GM10266 (cell line): ENCODE data around the gene POLA2.

Experiments used
- DNase-seq: peaks from one replicate; pipeline ENCODE4 v3.0.0; 2012; ENCODE audit errors: extremely low spot score
- CTCF ChIP-seq: IDR thresholded peaks from 2 replicates; pipeline ENCODE4 v1.5.1; 2012; ENCODE audit warnings: mild to moderate bottlenecking, low read depth; ENCODE audit not compliant: control insufficient read depth, insufficient read depth; ENCODE audit errors: missing control alignments

Gene POLA2

GRCh38 chr11:65338676-65339075 is 76.9 kb downstream of the POLA2 start:
- DNase-seq = no peak
- no peak for TF ChIP-seq CTCF

- no peak for DNase-seq
- TF ChIP-seq CTCF = no peak
Observed at GRCh38 chr11:65340226-65340625, 78.5 kb downstream of the POLA2 start.

GRCh38 chr11:65341856-65342255 is 80.1 kb downstream of the POLA2 start:
- no peak for TF ChIP-seq CTCF
- no peak for DNase-seq
